Peyer's patch (tissue), 4 donors: ENCODE measurements around the gene MLST8.

Source experiments
- POLR2A ChIP-seq, 2 donors: fragments of 450-650 bp; IDR thresholded peaks; one replicate each; pipeline ENCODE4 v1.5.1; 2017; ENCODE audit warnings: antibody characterized with exemption in 2 of 2, mild to moderate bottlenecking in 2 of 2, moderate library complexity in 2 of 2
- TF ChIP-seq, protein P1 (sequence below), 6 experiments: fragments of 450-650 bp in 4 of 6; fragments of 200-600 bp in 2 of 6; sonication (generic) in 1 of 6; IDR thresholded peaks; one replicate each; pipeline ENCODE4 v1.5.1; 2017 to 2019; ENCODE audit warnings: antibody characterized with exemption in 6 of 6, mild to moderate bottlenecking in 3 of 6, moderate library complexity in 1 of 6

- TF ChIP-seq, protein P1, sequence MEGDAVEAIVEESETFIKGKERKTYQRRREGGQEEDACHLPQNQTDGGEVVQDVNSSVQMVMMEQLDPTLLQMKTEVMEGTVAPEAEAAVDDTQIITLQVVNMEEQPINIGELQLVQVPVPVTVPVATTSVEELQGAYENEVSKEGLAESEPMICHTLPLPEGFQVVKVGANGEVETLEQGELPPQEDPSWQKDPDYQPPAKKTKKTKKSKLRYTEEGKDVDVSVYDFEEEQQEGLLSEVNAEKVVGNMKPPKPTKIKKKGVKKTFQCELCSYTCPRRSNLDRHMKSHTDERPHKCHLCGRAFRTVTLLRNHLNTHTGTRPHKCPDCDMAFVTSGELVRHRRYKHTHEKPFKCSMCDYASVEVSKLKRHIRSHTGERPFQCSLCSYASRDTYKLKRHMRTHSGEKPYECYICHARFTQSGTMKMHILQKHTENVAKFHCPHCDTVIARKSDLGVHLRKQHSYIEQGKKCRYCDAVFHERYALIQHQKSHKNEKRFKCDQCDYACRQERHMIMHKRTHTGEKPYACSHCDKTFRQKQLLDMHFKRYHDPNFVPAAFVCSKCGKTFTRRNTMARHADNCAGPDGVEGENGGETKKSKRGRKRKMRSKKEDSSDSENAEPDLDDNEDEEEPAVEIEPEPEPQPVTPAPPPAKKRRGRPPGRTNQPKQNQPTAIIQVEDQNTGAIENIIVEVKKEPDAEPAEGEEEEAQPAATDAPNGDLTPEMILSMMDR (IDR thresholded peaks at IDR 0.05) = no peak
- no peak for TF ChIP-seq POLR2A (IDR thresholded peaks at IDR 0.05)
These were observed 21.7 kb downstream of the MLST8 start for GRCh38 chr16:2226918-2227317.
